Measurements from ENCODE around the gene ATF1. TPM values are rescaled to one million over a fixed set of nuclear protein-coding genes. Genes with fewer than 3 reads are reported as not detected.
"Not testable (repeated sequence)": the region's sequence is repeated elsewhere in the genome, so short reads cannot be mapped to it uniquely, and the experiment has no call there.

ATF1 gene
- polyA plus RNA-seq, 3 donors = 48.4 to 55.7 (median 54.0) TPM

DNA sequence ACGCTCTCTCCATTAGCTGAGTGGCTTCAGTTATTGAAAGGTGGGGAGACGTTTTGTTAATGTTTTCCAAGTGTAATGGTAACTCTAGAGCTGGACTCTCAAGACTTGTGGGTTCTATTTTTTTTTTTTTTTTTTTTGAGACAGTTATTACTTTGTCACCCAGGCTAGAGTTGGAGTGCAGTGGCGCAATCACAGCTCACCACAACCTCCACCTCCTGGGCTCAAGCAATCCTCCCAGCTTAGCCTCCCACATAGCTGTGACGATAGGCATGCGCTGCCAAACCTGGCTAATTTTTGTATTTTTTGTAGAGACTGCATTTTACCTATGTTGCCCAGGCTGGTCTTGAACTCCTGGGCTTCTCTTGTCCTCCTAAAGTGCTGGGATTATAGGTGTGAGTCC lies 26.2 kb downstream of the ATF1 start:
- DNase-seq (ENCODE audit: low read depth in 3 of 3, low spot score in 2 of 3) = no peak

DNA sequence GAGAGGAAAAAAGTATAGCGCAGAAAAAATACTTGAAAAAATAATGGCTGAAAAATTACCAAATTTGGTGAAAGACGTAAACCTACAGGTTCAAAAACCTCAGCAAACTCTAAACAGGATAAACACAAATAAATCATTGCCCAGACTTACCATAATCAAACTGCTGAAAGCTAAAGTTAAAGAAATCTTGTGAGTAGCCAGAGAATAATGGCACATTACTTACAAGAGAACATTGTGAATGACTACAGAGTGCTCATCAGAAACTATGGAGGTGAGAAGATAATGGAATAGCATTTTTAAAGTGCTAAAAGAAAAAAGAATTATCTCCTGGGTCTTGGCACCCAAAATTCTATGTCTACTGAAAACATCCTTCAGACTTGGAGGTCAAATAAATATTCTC lies 36.0 kb downstream of the ATF1 start:
- no peak for DNase-seq (ENCODE audit: low read depth in 3 of 3, low spot score in 2 of 3)

DNA sequence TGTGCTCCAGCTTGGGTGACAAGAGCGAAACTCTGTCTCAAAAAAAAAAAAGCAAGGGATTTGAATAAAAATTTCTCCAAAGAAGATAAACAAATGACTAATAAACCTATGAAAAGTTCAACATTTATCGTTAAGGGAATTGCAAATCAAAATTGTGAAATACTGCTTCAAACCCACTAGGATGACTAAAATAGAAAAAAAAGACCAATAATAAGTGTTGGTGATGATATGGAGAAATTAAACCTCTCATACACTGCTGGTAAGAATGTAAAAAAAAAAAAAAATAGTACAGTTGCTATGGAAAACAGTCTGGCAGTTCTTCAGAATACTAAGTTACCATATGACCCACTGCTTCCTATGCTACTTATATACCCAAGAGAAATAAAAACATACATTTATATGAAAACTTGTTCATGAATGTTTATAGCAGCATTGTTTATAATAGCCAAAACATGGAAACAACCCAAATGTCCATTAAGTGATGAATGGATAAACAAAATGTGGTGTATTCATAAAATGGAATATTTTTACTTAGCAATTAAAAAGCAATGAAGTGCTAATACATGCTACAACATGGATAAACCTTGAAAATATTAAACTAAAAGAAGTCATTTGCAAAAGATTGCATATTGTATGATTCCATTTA lies 39.5 kb downstream of the ATF1 start:
- DNase-seq (ENCODE audit: low read depth in 3 of 3, low spot score in 2 of 3) = no peak

DNA sequence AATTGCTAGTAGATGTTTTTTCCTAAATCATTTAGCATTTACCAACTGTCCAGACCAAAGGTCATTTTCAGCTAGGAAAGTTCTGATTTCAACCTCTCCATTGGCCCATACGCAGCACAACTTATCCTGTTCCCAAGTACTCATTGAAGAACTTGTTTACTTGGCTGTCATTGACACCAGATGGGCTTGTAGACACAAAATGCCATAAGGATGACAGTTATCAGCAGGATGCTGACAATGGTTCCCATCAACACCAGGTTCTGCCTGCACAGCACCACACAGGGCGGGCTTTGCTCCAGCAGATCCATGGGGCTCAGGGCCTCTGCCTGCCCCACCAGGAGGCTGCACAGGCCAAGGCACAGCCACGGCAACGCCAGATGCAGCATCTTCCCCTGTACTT lies 42.3 kb downstream of the ATF1 start:
- DNase-seq (ENCODE audit: low read depth in 3 of 3, low spot score in 2 of 3) = no peak

GRCh38 chr12:50809131-50809530 lies 45.2 kb downstream of the ATF1 start:
- not testable (repeated sequence) for DNase-seq (ENCODE audit: low read depth in 3 of 3, low spot score in 2 of 3)

DNA sequence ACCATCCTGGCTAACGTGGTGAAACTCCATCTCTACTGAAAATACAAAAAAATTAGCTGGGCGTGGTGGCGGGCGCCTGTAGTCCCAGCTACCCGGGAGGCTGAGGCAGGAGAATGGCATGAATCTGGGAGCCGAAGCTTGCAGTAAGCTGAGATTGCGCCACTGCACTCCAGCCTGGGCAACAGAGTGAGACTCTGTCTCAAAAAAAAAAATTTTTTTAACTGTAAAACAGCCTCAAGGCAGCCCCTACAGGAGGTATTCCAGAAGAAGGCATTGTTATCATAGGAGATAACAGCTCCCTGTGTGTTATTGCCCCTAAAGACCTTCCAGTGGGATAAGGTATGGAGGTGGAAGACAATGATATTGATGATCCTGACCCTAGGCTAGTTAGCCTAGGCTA lies 51.0 kb downstream of the ATF1 start:
- not testable (repeated sequence) for DNase-seq (ENCODE audit: low read depth in 3 of 3, low spot score in 2 of 3)

- DNase-seq (ENCODE audit: low read depth in 3 of 3, low spot score in 2 of 3) = no peak
Measured at GRCh38 chr12:50820177-50820576, 56.3 kb downstream of the ATF1 start.

DNA sequence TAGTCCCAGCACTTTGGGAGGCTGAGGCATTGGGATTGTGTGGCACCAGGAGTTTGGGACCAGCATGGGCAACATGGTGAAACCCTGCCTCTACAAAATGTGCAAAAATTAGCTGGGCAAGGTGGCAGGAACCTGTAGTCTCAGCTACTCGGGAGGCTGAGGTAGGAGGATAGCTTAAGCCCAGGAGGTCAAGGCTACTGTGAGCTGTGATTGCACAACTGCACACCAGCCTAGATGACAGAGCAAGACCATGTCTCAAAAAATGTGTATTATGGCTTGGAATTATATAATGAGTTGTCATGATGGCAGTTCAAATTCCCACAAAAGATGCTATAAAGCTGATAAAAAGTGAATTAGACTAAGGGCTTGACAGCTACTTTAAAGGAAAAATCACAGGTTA lies 58.2 kb downstream of the ATF1 start:
- DNase-seq (ENCODE audit: low read depth in 3 of 3, low spot score in 2 of 3) = no peak

- not testable (repeated sequence) for DNase-seq (ENCODE audit: low read depth in 3 of 3, low spot score in 2 of 3)
Measured at GRCh38 chr12:50823724-50824123, 59.8 kb downstream of the ATF1 start.

GRCh38 chr12:50824914-50825313 lies 61.0 kb downstream of the ATF1 start:
- no peak for DNase-seq (ENCODE audit: low read depth in 3 of 3, low spot score in 2 of 3)

DNA sequence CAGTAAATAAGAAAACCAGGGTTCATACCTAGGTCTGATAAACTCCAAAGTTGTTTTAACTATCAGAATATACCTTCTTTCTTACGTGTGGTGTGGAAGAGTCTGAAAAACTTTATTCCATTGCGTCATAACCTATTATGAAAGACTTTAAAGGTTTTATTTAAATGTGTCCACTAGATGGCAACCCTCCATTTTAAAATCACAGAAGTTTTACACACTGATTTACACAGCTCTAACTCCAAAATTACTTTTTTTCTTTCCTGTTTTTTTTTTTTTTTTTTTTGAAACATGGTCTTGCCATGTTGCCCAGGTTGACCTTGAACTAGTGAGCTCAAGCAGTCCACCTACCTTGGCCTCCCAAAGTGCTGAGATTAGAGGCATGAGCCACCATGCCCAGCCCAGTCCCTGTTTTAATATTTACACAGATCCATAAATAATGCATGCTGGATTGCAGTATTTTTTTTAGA lies 61.5 kb downstream of the ATF1 start:
- DNase-seq (ENCODE audit: low read depth in 3 of 3, low spot score in 2 of 3) = peak; percentile 41 to 54 (median 47)

GRCh38 chr12:50828121-50828520 lies 64.2 kb downstream of the ATF1 start:
- no peak for DNase-seq (ENCODE audit: low read depth in 3 of 3, low spot score in 2 of 3)

- DNase-seq (ENCODE audit: low read depth in 3 of 3, low spot score in 2 of 3) = no peak
Measured at GRCh38 chr12:50828886-50829285, 65.0 kb downstream of the ATF1 start.

GRCh38 chr12:50833801-50834200 lies 69.9 kb downstream of the ATF1 start:
- DNase-seq (ENCODE audit: low read depth in 3 of 3, low spot score in 2 of 3) = not testable (repeated sequence)

GRCh38 chr12:50839042-50839441 lies 75.1 kb downstream of the ATF1 start:
- no peak for DNase-seq (ENCODE audit: low read depth in 3 of 3, low spot score in 2 of 3)

DNA sequence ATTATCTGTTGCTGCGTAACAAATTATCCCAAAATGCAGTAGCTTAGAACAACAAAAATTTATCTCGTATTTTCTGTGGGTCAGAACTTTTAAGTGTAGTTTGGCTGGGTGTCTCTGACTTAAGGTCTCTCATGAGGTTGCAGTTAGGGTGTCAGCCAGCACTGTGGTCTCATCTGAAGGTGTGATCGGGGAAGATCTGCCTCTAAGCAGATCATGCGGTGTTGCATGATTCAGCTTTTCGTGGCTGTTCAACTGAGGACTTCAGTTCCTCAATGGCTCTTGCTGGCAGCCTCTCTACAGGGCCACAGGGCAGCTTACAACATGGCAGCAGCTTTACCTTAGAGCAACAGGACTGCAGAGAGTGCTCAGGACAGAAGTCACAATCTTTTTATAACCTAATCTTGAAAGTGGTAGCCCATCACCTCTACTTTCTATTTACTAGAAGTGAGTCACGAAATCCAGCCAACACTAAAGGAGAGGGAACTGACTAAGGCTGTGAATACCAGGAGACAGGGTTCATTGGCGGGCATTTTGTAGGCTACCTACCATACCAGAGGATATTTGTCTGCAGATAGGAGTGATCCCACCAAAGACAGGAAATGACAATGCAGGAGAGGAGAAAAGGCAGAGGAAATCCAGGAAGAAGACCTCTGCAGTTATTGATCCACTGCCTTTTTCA lies 77.0 kb downstream of the ATF1 start:
- DNase-seq (ENCODE audit: low read depth in 3 of 3, low spot score in 2 of 3) = no peak

DNA sequence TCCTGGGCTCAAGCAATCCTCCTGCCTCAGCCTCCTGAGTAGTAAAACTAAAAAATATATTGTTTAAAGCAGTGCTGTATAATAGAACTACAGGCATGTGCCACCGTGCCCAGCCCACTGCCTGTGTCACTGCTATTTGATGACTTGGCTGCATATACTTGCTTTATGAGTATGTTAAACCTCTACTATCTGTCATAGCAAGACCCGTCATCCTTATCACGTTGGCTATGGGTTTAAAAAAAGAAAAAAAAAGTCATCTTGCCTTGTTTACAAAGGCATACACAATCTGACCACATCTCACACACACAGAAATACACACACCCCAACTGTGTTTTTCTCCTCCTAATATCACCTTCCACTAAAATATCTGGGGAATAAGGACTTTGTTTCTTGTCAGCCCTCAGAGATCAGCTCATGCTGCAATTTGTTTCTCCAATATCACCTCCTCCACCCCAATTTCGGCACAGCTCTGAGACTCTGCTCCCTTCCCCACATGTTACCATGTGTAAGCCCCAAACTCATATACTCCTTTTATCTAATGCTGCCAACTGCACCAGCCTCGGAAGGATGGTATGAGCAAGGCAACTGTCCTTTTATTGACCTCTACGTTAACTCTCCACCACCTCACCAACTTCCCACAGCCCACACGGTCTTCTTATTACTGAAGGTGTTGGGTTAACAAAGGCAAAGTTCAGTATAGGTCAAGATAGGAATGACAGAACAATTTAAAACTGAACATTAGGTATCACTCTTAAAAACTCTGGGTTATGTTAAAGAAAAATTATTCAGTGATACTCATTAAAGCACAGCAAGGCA lies 78.0 kb downstream of the ATF1 start:
- DNase-seq (ENCODE audit: low read depth in 3 of 3, low spot score in 2 of 3) = no peak

DNA sequence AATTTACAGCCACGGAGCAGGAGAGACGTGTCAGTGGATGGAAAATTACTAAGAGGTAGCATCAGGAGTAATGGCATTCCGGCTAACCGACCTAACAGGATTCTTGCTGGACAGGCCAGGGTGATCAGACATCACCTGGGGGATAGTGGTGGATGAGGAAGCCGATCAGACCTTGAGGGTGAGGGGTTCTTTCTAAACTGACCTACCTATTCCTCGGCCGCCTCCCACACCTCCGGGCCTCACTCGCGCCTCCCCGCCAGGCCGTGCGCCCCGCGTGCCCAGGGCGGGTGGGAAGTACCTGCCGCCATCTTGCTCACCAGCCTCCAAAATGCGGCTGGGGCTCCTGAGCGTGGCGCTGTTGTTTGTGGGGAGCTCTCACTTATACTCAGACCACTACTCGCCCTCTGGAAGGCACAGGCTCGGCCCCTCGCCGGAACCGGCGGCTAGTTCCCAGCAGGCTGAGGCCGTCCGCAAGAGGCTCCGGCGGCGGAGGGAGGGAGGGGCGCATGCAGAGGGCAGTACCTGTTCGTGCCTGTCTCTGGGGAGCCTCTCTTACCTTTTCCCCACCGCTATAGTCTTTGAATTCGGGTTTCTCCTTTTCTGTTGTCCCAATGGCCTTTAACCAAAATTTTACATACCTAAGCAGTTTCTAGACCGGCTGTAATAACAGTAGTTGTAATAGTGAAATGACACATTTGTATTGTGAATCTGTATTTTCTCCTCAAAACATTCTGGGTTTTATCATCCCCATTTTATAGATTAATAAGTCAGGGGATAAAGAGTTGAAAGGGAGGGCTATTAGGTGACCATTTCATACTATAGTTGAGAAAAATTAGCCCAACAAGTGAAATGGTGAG lies 79.0 kb downstream of the ATF1 start, which contains the start of gene TMPRSS12:
TSS of gene TMPRSS12 (plus strand) at position 290 of the 857 bp plus-strand sequence. CDS start at position 329, 39 bp downstream.
- DNase-seq (ENCODE audit: low read depth in 3 of 3, low spot score in 2 of 3) = no peak

GRCh38 chr12:50845021-50845647 lies 81.2 kb downstream of the ATF1 start:
- DNase-seq (ENCODE audit: low read depth in 3 of 3, low spot score in 2 of 3) = no peak

- no peak for DNase-seq (ENCODE audit: low read depth in 3 of 3, low spot score in 2 of 3)
Measured at GRCh38 chr12:50848963-50849362, 85.1 kb downstream of the ATF1 start.

Measured in right renal cortex interstitium (tissue), 3 donors.